ENCODE data around the gene MED12.

Gene MED12

DNA sequence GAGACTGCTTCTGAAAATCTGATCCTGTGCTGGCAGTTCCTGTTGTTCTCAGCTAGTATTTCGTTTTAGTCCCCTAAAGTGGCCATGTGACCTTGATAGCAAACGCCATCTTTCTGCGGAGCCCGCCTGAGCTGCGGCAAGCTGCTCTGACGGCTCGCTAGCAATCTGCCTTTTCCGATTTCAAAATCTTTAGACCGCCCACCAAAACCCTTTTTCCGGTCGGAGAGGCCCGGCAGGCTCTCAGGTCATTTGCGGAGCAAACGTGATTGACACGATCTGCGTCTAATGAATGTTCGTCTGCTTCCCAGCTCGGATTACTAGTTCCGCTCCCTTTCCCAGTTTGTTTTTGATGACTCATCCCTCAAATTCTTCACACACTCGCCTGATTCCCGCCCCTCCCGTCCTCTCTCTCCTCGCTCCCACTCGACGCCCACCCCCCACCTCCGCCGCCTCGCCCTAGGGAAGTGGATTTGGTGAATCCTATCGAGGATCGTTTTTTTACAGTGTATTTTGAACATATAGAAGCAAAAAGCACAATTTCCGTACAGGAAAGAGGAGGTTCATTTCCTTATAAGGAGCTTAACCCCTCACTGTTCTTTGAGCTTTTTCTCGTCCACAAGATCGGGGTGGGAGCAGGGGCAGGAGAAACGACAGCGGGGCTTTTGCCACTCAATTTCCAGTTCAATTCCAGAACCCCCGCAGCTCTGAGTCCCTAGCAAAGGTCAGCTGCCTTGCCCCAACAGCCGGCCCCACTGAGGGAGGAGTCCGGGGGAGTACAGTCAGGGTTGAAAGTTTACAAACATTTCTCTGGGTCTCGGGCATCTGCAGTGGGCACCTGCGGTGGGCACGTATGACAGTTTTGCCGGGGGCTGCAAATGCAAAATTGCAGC lies 63.8 kb downstream of the MED12 start:
- no peak for TF ChIP-seq GATA2 (IDR thresholded peaks at IDR 0.05; ENCODE audit: low read depth, low read length)
- no peak for TF ChIP-seq GATA3 (IDR thresholded peaks at IDR 0.05; ENCODE audit: low read depth, low read length)

DNA sequence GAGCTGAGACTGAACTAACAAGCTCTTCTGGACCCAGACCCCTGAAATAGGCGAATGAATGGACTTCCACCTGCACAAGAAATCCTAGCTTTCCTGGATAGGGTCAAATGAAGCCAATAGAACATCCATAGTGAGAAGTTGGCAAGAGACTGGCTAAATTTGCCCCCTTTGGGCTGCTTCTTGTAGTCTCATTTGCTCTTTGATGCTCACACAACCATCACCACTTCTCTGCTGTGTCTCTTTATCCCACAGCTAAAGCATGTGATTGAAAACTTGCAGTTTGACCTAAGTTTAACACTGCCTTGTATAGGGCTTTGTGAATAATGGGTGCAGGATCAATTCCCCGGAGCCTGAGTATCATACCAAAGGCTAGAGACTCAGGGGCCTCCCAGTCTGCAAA lies 64.5 kb downstream of the MED12 start:
- TF ChIP-seq GATA3 (IDR thresholded peaks at IDR 0.05; ENCODE audit: low read depth, low read length) (no peak), GATA2 (IDR thresholded peaks at IDR 0.05; ENCODE audit: low read depth, low read length) (no peak)

DNA sequence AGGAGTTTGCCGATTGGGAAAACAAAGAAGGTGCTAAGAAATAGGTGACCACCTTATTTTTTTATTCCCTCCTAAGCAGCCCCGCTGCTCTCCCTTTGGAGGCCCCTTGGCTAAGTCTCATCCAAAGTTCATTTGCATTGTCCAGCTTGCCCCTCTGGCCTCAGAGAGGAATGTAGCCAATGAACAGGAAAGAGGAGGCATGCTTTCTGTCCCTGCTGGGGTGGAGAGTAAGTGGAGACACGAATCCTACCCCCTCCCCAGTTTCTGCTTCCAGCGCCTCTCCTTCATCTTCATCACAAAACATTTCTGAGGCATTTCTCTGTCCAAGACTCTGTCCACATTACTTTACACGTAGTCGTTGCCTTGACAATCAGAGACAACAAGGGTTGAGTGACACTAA lies 64.9 kb downstream of the MED12 start:
- TF ChIP-seq GATA3 (IDR thresholded peaks at IDR 0.05; ENCODE audit: low read depth, low read length) = no peak
- no peak for TF ChIP-seq GATA2 (IDR thresholded peaks at IDR 0.05; ENCODE audit: low read depth, low read length)

DNA sequence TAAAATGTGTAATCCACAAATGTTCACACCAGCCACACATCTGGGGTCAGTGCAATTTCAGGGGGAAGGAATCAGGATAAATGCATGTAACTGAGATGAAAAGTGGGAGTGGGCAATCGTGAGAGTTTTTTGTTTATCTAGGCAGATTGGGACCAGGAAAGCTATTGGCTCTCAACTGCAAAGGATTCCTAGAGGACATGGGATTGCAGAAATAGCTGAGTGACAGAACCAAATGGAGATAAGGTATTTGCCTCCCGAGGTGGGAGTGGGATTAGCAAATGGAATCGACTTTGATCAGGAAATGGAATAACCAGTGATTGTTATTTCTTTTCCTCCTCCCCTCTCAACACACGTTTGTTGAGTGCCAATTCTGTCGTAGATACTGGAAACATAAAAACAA lies 65.7 kb downstream of the MED12 start:
- TF ChIP-seq GATA2 (IDR thresholded peaks at IDR 0.05; ENCODE audit: low read depth, low read length) (no peak), GATA3 (IDR thresholded peaks at IDR 0.05; ENCODE audit: low read depth, low read length) (no peak)

DNA sequence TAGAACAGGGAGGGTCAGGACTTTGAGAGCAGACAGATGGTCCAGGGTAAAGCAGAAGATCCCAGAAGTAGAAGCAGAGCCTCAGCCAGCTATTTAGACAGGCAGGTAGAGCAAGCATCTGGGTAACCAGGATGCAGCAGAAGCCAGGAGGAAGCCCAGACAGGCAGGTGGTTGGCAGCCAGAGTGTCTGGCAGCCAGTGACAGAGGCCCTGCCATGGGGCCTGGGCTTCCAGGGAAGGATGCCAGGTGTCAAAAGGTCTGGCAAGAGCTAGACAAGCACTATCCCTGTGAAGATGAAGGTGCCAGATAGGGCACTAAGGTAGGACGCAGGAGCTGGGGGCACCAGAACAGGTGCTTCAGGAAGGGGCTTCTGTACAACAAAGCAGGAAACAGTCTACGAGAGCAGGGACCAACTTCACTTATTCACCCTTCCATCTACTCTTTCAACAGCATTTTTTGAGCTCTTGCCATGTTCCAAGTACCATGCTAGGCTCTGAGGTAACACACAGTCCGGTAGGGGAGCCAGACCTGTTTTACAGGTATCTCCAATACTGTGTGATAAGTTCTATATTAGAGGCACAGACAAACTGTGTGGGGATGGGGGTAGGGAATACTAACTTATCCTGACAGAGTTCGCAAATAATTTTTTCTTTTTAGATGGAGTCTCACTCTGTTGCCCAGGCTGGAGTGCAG lies 66.6 kb downstream of the MED12 start:
- TF ChIP-seq GATA3 (IDR thresholded peaks at IDR 0.05; ENCODE audit: low read depth, low read length) (no peak), GATA2 (IDR thresholded peaks at IDR 0.05; ENCODE audit: low read depth, low read length) (no peak)

DNA sequence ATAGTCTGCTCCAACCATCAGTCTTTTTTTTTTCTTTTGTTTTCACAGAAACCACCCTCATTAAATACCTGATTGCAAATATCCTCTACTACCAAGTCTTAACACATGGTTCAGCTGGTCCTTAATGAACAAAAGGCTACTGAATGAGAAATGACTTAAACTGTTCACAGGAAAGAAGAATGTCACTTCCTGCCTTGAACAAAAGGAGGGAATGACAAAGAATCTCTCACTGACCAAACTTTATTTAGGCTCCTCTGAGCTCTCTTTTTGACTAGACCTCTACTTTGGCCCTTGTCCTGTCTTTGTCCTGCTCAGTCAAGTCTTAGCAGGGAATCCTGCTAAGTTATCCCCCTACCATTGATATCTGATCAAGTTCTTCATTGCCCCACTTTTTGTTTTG lies 72.9 kb downstream of the MED12 start:
- TF ChIP-seq GATA2 (IDR thresholded peaks at IDR 0.05; ENCODE audit: low read depth, low read length) (no peak), GATA3 (IDR thresholded peaks at IDR 0.05; ENCODE audit: low read depth, low read length) (no peak)
